Stimulated activated CD4-positive, alpha-beta T cell treated with anti-CD3 and anti-CD28 coated beads, Interleukin-1b, Interleukin-23, amount 100 ng/mL, for 24 hours (primary cell): ENCODE data around the gene CNDP1.
"Not testable (repeated sequence)": the region's sequence is repeated elsewhere in the genome, so short reads cannot be mapped to it uniquely, and the experiment has no call there.

Experiments
- DNase-seq, 4 experiments: peaks; one replicate each; pipeline ENCODE4 v3.0.0-alpha.2; 2020; ENCODE audit warnings: low read depth in 4 of 4, low spot score in 1 of 4

Gene CNDP1, protein sequence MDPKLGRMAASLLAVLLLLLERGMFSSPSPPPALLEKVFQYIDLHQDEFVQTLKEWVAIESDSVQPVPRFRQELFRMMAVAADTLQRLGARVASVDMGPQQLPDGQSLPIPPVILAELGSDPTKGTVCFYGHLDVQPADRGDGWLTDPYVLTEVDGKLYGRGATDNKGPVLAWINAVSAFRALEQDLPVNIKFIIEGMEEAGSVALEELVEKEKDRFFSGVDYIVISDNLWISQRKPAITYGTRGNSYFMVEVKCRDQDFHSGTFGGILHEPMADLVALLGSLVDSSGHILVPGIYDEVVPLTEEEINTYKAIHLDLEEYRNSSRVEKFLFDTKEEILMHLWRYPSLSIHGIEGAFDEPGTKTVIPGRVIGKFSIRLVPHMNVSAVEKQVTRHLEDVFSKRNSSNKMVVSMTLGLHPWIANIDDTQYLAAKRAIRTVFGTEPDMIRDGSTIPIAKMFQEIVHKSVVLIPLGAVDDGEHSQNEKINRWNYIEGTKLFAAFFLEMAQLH

DNA sequence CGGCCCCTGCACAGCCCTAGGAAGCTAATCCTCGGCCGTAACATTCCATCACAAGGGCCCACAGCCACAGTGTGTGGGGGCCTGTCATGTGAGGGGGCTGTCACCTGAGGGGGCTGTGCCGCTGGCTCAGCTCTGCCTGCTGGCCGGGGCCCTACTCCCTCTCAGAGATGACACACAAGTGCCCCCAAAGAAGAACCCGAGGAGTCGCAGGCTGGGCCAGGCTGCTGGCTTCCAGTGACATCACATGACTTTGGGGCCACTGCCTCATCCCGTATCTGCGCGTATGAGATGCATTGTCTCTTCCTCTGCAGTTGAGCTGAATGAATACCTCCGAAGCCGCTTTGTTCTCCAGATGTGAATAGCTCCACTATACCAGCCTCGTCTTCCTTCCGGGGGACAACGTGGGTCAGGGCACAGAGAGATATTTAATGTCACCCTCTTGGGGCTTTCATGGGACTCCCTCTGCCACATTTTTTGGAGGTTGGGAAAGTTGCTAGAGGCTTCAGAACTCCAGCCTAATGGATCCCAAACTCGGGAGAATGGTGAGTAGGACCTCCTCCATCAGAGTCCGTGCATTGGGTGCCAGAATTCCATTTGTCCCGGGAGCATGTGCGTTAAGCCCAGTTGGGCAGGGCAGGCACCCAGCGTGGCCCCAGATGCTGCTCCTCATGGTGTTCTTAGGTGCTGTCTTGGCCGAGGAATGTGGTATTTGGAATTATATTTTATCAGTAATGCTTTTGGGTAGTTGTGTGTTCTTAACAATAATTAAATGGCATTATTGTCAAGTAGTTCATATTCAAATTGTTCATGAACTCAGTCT lies at the start of gene CNDP1:
CNDP1 (plus strand) TSS at position 351 of the 820 bp plus-strand sequence; CDS start at position 519, 168 bp downstream.
- DNase-seq: no peak

DNA sequence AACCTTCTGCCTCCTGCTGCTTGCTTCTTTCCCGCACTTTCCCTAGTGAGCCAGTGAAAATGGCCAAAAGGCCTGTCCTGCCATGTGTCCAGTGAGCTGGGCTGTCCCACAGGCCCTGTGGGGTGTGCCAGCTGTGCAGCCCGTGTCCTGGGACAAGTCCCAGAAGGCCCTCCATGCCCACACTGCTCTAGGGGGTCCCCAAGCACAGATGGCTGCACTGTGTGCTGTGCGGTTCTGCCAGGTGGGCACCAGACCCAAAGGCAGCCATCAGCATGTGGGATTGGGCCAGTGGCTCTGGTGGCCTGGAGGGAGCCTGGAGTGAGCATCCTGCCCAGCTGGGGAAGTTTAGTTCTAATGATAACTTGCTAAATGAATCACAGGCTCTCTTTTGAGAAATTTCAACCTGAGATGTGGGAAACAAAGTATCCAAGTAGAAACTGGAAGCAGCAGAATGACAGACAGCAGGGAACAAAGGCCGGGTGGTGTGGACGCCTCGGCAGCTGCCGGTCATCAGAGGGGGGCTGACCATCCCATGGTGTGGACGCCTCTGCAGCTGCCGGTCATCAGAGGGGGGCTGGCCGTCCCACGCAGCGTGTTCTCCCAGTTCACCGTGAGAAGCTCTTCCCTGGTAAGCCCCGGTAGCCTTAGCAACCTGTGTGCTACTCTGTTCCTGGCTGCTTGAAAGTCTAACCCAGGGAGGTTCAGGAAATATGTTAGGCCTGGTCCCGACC lies 48.0 kb upstream of the CNDP1 start:
- no peak for DNase-seq

DNA sequence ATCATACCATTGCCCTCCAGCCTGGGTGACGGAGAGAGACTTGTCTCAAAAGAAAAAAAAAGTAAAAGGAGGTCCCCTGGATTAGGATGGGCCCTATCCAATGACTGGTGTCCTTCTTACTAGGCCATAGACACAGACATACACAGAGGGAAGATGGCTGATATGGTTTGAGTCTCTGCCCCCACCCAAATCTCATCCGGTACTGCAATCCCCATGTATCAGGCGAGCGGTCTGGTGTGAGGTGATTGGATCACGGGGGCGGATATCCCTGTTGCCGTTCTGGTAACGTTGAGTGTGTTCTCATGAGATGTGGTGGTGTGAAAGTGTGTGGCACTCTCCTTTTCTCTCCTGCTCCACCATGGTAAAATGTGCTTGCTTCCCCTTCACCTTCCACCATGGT lies 45.9 kb upstream of the CNDP1 start:
- no peak for DNase-seq

GRCh38 chr18:74488864-74489263 lies 45.4 kb upstream of the CNDP1 start:
- no peak for DNase-seq

DNA sequence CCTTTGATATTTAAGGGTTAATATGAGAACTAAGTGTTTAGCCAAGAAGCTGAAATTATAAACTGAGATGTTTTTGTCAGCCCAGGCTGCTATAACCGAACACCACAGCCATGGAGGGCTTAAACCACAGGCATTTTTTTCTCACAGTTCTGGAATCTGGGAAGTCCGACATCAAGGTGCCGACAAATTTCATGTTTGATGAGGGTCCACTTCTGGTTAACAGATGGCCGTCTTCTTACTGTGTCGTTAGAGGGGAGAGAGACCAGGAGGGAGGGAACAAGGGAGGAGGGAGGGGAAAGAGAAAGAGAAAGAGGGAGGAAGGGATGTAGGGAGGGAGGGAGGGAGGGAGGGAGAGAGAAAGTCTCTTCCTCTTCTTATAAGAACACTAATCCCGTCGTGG lies 44.6 kb upstream of the CNDP1 start:
- no peak for DNase-seq

GRCh38 chr18:74492259-74492658 lies 42.0 kb upstream of the CNDP1 start:
- no peak for DNase-seq

DNA sequence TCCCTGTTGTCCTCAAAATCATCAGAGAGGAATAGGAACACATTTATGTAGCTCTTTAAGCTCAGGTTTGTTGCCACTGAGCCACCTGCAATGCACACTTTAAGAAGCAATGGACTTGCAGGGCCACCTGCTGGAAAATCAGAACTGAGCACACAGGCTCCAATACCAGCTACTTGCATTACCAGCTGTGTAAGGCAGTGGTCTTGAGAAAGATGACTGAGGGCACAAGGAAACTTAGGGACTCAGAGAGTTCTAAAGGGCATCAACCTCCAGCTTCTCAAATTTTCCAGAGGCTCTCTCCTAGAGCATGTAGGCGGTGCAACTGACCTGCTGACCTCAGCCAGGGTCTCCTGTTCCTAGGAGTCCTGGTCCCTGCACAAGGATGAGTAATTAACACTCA lies 40.6 kb upstream of the CNDP1 start:
- DNase-seq: no peak

DNA sequence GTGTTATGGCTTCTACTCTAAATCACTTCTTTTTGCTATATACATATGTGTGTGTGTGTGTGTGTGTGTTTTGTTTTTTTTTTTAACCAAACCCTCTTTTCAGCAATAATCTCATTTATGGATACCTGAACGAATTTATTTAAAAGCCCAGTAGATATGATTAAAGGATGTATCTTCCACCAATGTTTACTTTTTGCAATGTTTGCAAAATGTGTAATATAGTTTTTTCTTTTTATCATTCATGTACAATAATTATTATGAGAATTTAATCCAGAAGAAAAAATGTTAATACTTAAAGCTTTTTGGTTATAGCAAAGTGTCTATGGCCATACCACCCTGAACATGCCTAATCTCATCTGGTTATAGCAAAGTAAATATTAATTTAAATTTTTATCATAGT lies 39.8 kb upstream of the CNDP1 start:
- no peak for DNase-seq

DNA sequence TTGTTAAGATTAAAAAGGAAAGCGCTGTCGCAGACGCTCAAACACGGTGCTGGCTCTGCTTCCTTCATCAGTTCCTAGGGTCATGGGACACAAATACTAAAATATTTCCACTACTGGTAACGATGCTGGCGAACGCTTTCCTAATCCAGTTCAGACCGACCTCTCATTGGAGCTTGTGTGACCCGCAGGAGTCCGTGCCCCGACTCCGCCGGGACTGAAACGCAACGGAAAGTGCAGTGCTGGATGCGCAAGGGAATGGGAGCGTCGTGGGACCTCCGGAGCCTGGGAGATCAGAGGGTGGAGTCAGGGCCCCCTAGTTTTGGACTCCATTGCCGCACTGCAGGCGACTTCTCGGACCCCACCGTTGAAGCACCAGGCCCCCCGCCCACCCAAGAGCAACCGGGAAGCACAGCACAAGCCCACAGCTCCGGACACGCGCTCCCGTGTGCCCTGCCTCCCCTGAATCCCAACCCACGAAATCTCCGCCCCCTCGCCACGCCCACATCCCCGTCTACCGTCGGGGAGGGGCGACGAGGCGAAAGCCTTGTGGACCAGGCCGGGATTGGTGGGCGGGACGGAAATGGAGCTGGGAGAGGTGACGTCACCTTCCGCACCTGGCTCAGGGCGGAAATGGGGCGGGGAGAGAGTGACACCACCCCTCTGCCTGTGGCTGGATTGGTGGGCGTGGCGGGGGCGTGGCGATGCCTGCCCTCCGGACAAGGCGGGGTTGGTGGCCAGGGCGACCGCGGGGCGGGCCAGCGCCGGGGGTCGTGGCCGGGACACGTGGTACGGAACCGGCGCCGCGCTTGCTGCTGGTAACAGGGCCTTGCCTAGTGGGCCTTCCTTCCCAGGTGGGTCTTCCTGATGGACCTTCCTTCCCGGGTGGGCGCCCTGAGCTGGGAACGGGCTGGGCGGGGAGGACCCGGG lies 38.5 kb upstream of the CNDP1 start, which contains the start of gene CNDP2:
CNDP2 (plus strand) TSS at position 783 of the 927 bp plus-strand sequence. CDS start 3,611 bp downstream, outside the sequence.
- peak; percentile 99 to 100 (median 99) for DNase-seq

DNA sequence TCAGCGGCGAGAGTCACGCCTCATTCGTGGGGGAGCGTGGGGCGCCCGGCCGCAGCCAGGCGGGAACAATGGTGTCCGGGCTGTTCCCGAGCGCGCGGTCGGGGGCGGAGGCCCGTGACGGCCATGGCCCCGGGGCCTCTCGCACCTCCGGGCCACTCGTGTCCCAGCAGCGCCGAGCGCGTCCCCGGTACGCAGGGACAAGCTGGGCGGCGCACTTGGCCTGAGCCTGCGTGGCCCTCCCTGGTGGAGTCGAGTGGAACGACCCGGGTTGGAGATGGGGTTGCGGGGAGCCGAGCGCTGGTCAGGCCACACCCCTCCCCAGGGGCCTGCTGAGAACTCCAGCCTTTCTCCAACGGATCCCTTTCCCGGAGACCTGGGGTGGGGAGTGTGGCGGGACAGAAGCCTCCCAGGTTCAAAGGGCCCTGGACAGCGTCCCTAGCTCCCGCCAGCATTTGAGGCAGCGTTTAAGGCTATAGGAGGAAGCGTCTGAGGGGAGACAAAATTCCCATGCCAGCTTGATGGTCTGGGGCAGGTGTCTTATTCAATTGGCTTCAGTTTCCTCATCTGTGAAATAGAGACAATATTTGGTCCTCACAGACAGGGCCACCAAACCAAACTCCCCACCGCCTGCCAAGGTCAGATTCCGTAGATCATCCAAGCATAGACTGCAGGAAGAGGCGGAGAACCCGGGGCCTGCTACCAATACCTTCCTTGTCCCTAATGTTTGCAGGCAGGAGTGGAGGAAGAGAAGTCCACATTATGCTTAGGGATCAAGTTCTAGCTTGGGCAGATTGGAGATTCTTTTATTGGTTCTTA lies 37.6 kb upstream of the CNDP1 start:
- DNase-seq: peak in 2 of 4 experiments; percentile 10 to 12

- DNase-seq: no peak
Measured at GRCh38 chr18:74497324-74497676, 37.0 kb upstream of the CNDP1 start.

- DNase-seq: no peak
Measured at GRCh38 chr18:74497778-74498177, 36.5 kb upstream of the CNDP1 start.

GRCh38 chr18:74498712-74499627 lies 35.3 kb upstream of the CNDP1 start:
- DNase-seq: peak; percentile 42 to 73 (median 57)

DNA sequence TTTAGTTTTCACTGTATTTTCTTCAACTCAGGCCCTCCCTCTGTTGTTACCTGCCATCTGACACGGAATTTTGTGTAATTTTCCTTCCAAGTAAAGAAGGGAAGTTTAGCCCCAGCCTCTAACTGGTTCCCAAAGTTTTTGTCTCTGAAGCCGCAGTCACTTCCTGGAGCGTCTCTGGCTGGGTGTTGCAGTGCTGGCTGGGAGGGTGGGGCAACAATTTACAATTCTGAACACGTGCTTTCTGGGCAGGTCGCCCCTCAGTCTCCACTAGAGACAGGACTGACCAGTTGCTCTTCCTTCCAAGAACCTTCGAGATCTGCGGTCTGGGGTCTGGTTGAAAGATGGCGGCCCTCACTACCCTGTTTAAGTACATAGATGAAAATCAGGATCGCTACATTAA lies 34.7 kb upstream of the CNDP1 start:
- no peak for DNase-seq

GRCh38 chr18:74500372-74500771 lies 33.9 kb upstream of the CNDP1 start:
- DNase-seq: no peak

GRCh38 chr18:74500774-74501173 lies 33.5 kb upstream of the CNDP1 start:
- not testable (repeated sequence) for DNase-seq

GRCh38 chr18:74501386-74501785 lies 32.9 kb upstream of the CNDP1 start:
- DNase-seq: no peak

DNA sequence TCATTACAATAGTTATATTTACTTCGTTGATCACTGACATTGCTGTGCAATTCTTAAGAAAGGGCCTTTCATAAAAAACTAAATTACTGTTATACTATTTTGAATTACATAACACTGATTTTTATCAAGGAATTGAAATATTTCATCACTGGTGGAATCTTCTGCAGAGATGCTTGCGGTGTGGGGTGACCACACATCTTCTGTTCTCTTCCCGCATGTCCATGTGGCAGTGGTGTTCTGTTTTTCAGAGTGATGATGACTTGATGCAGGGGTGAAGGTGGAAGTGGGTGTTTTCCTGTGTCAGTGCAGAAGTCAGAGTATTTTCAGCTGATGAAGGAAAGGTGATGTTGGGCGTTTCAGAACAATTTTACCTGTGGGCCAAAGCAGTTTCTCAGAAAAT lies 31.2 kb upstream of the CNDP1 start:
- no peak for DNase-seq
